Activated CD8-positive, alpha-beta memory T cell treated with anti-CD3 and anti-CD28 coated beads, Interleukin-2, amount 50 U/mL, for 24 hours (primary cell): ENCODE data around the gene FBLN2.
"Not testable (repeated sequence)": the region's sequence is repeated elsewhere in the genome, so short reads cannot be mapped to it uniquely, and the experiment has no call there.

Experiments used
- DNase-seq: peaks from one replicate; pipeline ENCODE4 v3.0.0-alpha.2; 2020; ENCODE audit errors: extremely low read depth

FBLN2 gene

DNA sequence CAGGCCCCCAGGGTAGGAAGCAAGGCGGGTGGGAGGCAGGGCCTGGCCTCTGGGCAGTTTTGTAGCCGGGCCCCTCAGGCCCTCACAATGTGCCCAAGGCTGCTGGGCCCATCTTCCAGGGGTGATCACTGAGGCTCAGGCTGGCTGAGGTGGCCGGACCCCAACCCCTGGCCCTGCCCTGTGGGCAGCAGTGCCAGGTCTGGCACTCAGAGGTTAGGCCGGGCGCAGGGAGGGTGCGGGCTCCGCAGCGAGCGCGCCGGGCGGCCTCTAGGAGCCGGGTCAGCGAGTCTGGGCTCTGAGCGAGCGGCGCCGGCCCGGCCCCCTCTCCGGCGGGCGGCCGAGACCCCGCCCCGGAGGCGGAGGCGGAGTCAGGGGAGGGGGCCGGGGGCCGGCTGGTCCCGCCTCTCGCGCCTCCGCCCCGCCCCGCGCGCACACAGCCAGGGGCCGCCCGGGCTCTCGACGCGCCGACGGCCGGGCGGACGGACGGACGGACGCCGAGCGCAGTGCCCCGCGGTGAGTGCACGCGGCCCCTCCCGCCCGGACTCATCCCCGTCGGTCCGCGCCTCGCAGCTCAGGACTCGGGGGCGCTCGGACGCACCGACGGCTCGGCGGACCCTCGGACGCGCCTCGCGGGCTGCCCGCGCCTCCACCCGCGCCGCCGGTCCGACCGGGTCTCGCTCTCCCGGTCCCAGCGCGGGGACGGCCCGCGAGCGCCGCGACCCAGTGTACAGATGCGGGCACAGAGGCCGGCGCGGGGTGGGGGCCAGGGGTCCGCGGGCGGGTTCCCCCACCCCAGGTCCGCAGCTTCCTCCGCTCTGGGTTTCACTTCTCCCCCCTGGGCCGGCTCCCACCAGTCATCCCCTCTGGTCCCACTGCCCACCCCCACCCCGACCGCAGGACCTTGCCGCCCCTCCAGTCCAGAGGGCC is at the start of gene FBLN2:
FBLN2 (plus strand) TSS at position 430 of the 927 bp plus-strand sequence. CDS start 21,231 bp downstream, outside the sequence.
- DNase-seq: no peak

DNA sequence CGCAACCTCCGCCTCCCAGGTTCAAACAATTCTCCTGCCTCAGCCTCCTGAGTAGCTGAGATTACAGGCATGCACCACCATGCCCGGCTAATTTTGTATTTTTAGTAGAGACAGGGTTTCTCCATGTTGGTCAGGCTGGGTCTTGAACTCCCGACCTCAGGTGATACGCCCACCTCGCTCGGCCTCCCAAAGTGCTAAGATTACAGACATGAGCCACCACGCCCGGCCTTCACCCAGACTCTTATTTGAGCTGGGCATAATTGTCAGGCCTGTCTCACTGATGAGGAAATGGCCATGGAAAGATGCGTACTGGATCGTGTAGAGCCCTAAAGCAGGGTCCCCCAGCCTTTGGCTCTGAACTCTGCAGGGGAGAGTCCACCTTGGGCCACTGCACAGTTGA is 49.7 kb upstream of the FBLN2 start:
- DNase-seq: not testable (repeated sequence)

DNA sequence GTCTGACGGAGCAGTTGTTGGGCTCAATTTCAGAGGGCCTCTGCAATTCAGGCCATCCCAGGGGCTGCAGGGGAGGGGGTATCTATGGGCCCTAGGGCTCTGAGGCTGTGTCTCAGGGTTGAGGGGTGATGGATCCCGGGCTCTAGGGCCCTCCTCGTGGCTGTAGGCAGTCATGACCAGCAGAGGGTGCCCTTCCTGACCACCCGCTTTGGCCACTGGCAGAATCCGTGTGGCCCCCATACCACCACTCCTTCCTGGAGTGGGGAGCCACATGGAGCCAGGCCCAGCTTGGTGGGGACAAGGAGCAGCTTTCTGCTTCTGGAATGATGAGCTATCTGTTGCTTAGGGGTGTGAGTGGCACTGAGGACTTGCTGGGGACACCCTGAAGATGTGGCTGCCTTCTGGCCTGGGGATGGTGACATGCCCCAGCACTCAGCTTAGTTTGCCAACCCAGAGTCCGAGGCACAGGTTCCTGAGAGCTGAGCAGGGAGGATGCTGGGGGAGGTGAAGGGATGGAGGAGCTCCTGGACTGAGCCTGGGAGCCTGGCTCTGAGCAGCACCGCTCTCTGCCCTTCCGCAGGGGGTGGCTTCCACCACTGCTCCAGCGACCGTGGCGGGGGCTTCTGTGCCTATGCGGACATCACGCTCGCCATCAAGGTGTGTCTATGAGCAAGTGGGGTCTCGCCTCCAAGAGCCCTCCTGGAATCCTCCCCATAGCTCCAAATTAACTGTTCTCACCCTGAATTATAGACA is 48.6 kb upstream of the FBLN2 start:
- no peak for DNase-seq

DNA sequence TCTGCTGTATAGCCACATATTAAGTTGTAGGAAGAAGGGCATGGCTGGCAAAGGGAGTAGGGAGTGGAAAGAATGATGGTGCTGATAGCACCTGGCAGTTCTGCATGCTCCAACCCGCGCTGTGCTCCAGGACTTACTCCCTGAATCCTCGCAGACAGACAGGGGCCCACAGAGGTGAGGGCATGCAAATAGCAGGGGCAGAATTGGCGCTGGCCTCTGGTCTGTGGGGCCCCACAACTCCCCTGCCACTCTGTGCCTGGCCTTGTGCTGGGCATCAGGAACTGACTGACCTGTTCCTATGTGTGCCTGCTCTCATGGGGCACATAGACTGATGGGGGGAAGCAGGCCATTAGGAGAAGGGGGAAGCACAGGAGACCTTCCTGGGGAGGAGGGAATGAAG is 47.9 kb upstream of the FBLN2 start:
- DNase-seq: no peak

DNA sequence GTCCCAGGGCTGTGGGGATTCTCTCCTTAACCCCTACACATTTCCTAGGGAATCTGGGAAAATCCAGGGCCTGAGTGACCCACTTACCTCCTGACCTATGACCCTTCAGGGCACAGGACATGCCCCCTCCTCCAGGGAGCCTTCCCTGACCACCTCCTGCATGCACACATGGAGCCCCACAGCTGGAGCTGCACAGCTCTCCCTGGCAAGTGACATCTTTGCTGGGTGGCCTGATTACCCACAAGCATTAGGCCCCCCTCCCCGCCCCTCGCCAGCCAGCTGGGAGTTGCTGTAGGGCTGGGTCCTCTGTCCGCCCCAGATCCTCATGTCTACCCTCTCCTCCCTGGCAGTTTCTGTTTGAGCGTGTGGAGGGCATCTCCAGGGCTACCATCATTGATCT is 47.4 kb upstream of the FBLN2 start:
- no peak for DNase-seq

DNA sequence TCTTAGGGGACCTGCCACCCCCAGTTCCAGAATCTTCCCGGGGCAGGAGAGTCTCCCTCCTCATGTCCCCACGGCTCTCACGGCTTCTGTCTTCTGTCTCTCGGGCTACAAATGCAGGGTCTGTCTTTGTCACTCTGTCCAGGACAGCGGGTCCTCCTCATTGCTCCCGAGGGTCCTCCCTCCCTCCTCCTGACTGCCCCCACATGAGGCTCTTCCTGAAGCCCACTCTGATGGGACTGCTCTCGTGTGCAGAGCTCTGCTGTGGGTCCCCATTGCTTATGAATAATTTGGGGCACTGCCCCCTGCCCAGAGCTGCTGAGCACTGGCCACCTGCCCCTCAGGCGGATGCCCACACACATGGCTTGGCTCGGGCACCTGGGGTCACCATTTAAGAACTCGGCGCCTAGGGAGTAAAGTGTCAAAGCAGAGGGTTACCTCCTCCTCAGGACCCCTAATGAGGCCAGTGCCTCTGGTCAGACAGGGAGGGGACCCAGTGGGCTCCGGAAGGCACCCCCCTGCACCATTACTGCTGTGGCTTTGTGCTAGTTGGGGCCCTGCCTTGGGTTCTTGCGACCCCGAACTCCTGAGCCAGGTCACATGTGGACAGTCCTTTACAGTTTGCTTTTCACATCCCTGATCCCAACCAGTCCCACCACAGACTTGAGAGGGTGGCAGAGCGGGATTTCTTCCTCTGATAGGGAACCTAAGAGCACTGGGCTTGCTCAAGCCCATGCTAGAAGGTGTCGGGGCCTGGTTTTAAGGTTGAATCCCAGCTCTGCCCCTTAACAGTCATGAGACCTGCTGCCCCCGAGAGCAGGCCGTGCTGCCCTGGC is 46.8 kb upstream of the FBLN2 start:
- DNase-seq: no peak

DNA sequence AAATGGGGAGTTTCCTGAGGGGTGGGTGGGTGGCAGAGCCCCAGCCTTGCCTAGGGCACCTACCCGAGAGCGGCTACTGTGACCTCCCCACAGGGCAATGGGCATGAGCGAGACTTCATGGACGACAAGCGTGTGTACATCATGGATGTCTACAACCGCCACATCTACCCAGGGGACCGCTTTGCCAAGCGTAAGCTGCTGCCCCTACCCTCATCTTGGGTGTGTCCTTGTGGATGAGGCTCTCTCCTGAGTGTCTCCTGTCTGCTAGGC is 46.2 kb upstream of the FBLN2 start:
- DNase-seq: no peak

DNA sequence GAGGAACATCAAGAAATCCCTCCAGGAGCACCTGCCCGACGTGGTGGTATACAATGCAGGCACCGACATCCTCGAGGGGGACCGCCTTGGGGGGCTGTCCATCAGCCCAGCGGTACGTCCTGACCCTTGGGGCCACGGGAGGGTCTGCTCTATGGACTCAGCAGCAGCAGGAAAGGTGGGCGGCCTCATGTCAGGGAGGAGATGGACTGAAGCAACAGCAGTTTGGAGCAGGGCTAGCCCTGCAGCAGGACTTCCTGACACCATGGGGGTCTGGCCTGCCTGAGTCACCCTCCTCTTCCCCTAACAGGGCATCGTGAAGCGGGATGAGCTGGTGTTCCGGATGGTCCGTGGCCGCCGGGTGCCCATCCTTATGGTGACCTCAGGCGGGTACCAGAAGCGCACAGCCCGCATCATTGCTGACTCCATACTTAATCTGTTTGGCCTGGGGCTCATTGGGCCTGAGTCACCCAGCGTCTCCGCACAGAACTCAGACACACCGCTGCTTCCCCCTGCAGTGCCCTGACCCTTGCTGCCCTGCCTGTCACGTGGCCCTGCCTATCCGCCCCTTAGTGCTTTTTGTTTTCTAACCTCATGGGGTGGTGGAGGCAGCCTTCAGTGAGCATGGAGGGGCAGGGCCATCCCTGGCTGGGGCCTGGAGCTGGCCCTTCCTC is 44.6 kb upstream of the FBLN2 start:
- DNase-seq: no peak

DNA sequence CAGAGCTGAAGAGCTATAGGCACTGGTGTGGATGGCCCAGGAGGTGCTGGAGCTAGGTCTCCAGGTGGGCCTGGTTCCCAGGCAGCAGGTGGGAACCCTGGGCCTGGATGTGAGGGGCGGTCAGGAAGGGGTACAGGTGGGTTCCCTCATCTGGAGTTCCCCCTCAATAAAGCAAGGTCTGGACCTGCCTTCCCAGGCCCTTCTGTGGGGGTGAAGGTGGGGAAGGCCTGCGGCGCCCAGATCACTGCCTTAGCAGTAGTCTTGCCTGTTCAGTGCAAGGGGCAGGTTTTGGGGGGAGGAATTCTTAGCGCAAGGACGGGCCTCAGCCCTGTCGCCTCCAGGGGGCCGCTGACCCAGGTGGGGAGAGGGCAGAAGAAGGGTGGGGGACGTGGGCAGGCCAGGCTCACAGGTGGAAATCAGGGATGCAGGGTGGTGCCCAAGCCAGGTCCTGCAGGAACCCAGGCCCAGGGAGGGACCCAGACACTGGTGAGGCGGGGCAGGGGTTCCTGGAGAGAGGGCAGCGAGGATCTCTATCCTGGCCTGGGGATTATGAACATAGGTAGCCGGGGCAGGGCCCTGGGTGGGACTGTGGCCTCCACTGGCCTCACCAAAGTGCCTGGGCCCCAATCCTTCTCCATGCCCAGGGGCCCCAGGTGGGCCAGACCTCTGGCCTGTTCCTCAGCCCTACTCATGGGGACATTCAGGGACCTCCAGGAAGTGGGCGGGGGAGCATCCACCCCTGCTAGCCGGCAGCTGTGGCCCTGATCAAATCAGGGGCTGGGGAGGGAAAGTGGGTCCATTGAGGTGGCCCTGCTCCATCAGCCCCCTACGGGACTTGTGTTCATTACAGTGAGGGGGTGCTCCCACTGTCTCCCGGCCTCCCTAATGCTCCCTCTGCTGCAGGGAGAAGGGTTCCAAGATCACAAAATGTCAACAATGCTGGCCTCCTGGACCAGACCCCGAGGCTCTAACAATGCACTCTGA is 43.5 kb upstream of the FBLN2 start:
- DNase-seq: no peak

DNA sequence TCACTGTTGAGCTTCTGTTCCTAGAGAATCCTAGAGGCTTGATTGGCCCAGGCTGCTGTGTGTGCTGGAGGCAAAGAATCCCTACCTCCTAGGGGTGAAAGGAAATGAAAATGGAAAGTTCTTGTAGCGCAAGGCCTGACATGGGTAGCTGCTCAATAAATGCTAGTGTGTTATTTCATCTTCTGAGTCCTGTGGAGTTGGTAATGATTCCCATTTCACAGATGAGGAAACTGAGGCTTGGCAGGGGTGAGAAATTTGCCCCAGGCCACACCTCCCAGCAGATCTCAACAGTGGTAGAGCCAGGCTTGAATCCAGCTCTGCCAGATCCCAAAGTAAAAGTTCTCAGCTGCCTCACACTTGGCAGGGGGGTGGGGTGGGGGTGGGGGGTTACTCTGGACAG is 42.7 kb upstream of the FBLN2 start:
- DNase-seq: no peak

DNA sequence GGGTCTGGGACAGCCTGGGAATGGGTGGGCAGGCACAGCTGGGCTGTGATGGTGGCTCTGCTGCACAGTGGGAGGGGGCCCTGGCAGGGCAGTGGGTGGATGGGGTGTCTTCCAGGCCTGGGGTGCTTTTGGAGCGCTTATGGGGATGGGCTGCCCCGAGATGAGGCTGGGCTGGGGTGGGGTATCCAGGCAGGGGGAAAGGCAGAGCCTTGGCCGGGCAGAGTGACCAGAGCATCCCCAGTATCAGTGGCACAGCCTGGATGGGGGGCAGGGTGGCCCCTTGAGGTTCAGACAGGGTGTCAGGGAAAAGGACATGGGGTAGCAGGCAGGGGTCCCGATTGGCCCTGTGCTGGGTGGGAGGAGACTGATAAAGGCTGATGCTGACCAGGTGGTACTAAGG is 42.2 kb upstream of the FBLN2 start:
- DNase-seq: no peak

DNA sequence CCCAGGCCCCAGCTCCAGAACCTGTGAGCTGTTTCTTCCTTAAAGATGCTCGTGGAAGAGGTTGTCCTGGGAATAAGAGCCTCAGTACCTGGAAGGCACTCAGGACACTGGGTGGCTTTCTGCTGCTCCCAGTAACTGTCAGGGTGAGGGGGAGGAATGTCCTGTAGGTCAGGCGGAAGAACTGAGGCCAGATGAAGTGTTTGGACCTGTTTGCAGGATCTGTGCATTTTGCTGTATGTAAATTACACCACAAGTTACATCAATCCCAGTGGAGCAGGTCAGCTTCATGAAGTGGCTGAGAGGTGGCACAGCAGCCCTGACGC is 41.7 kb upstream of the FBLN2 start:
- no peak for DNase-seq

DNA sequence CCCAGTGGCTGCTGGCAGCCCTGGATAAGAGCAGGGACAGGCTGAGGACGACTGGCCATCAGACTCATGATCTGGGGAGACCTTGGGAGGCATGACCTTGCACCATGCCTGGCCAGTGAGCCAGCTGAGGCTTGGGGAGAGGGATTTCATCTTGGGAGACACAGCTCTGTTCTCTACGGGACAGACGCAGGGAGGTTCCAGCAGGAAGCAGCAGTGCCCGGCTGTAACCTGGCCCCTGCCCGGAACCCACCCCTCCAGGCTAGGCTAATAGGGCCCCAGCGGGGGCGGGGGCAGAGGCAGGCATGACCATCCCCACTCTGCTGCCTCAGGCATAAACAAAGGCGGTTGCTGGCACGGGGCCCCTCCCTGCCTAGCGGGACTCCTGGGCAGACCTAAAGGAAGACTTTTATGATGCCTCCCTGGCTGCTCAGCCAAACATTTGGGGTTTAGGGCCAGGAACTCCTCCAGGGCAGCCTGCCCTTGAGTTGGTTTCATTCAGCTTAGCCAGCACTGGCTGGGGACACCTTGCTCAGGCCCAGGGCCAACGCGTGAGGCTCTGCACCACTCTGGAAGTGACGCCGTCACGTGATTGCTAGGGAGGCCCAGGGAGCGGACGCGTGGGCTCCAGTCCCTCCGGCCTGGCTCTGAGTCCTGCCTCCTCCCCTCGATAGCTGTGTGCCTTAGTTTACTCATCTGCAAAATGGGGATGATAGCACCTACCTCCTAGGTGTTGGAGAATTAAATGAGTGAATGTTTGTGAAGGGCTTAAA is 41.2 kb upstream of the FBLN2 start:
- no peak for DNase-seq

DNA sequence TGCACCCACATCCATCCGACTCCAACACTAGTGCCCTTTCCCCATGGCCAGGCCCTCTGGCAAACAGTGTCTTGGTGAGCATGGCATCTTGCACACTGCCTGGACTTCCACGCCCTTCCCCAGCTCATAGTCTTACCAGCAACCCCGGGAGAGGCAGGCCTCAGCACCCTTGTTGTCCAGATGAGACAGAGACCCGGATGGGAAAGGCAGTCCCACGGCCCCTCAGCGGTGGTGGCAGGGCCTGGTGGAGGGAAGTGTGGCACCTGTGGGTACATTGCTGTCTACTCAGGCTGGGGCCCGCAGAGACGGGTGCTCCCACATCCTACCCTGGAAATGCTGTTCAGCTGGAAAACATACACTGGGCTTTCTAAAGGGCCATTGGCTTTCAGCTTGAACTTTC is 40.4 kb upstream of the FBLN2 start:
- no peak for DNase-seq

DNA sequence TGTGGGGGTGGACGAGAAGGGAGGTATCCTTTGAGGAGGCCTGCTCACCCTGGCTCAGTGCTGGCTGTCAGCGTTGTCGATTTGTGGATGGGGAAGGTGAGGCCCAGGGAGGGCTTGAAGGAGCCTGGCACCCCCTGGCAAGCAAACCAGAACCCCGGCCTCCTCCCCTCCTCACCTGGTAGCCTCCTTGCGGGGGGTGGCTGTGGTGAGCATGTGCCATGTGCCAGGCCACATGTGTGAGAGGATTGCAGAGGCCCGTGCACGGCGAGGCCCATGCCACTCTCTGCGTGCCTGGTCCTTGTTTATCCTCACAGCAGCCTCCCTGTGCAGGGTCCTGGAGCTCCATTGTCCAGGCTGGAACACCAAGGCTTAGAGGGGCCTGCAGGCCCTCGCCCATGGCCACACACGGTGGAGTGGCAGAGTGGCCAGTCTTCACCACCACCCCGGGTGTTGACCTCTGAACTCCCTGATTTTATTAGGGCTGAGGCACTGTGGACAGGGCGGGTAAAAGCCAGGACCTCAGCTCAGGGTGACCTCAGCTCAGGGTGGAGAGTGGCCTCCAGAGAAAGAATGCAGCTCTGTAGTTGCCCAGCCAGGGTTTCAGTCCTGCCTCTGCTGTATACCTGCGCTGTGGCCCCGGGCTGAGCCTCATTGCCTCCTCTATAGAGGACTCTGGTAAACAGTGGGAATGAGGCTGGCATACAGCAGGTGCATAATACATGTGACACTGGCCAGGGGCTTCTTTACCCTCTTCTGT is 39.7 kb upstream of the FBLN2 start:
- no peak for DNase-seq

DNA sequence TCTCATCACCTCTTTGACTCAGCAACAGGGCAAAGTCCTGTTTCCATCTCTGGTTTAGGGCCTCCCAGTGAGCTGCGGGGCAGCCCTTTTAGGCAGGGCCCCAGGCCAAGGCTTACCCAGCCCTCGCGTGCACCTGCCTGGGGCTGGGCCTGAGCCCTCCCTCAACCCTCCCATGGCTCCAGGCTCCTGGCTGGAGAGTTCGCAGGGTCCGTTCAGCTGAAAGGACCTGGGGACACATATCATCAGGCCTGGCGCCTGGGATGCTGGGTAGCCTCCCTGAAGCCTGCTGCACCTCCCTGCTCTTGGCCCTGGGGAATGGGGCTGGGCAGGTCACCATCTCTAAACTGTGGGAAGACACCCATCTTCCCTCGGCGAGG is 39.1 kb upstream of the FBLN2 start:
- no peak for DNase-seq

DNA sequence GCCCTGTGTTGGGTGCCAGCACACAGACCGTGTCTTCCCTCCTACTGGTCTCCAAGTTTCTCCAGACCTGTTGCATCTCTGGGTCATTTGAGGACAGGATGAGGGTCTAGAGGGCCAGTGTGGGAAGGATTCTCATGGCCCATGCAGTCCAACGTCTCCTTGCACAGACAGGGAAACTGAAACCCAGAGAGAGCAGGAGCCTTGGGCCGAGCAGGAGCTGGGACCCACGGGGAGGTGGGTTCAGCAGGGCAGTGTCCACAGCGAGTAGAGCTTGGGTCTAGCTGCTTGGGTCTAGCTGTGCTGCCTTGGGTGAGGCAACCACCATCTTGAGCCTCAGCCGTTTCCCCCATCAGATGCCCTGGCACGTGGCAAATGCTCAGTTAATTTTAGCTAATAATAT is 36.5 kb upstream of the FBLN2 start:
- no peak for DNase-seq

DNA sequence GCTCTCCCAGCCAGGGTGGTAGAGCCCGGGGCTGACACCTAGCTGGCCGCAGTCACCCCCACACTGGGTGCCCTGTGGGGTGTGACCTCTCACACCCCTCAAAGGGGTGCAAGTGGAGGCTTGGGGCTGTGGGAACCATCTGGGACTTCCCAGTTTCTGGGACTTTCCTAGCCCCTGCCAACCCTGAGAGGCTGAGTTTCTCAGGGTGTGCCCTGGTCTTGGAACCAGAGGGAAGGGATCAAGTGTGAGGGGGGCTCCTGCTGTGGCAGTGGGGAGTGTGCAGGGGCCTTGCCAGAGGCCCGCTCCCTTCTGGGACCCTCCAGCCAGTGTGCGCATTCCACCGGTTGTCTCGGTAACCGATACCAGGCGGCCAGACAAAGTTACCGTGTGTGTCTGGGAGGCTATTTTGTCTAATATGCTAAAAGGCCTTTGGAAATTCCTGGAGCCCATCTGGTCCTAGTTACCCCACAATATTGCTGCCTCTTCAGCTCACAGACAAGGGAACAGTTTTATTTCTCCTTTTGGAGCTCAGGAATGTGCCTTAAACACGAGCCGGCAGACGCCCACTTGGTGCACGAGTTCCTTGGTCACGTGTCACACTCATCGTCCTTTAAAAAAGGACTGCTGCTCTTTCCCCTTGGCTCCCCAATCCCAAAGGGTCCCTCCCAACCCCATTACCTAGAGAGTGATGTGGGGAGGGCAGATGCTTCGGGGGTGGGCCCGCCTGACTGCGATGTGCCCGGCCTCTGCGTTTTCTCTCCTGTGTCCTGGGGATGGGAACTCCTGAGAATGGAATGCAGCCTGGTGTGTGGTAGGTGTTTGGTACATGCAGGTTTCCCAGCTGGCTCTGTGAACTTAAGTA is 35.6 kb upstream of the FBLN2 start:
- no peak for DNase-seq
